Esophagus squamous epithelium (tissue), 4 donors: ENCODE measurements around the gene NCKAP1.
"Not testable (repeated sequence)": the region's sequence is repeated elsewhere in the genome, so short reads cannot be mapped to it uniquely, and the experiment has no call there.

Experiments
- POLR2A ChIP-seq, 4 donors: fragments of 450-650 bp; IDR thresholded peaks; one replicate each; pipeline ENCODE4 v1.6.1; 2017; ENCODE audit warnings: antibody characterized with exemption in 4 of 4, mild to moderate bottlenecking in 4 of 4, moderate library complexity in 3 of 4
- TF ChIP-seq, protein P1 (sequence below), 6 experiments: fragments of 450-650 bp in 4 of 6; fragments of 200-600 bp in 2 of 6; sonication (generic) in 2 of 6; IDR thresholded peaks; one replicate each; pipeline ENCODE4 v1.5.1; 2016 to 2019; ENCODE audit warnings: antibody characterized with exemption in 6 of 6, mild to moderate bottlenecking in 4 of 6, moderate library complexity in 4 of 6

DNA sequence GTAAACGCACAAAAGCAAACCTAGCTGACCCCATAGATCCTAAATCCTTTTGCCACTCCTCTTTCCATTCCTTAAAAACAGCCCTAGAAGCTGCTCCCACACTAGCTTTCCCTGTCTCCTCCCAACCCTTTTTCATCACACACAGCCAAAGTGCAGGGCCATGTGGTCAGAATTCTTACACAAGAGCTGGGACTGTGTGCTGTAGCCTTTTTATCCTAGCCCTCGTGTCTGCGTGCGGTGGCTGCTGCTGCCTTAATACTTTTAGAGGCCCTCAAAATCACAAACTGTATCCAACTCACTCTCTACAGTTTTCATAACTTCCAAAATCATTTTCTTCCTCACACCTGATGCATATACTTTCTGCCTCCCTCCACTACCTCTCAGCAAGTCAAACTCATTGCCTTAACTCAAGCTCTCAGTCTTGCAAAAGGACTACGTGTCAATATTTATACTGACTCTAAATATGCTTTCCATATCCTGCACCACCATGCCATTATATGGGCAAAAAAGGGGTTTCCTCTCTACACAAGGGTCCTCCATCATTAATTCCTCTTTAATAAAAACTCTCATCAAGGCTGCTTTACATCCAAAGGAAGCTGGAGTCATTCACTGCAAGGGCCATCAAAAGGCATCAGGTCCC, 9.3 kb upstream of the NCKAP1 start:
- TF ChIP-seq, protein P1, sequence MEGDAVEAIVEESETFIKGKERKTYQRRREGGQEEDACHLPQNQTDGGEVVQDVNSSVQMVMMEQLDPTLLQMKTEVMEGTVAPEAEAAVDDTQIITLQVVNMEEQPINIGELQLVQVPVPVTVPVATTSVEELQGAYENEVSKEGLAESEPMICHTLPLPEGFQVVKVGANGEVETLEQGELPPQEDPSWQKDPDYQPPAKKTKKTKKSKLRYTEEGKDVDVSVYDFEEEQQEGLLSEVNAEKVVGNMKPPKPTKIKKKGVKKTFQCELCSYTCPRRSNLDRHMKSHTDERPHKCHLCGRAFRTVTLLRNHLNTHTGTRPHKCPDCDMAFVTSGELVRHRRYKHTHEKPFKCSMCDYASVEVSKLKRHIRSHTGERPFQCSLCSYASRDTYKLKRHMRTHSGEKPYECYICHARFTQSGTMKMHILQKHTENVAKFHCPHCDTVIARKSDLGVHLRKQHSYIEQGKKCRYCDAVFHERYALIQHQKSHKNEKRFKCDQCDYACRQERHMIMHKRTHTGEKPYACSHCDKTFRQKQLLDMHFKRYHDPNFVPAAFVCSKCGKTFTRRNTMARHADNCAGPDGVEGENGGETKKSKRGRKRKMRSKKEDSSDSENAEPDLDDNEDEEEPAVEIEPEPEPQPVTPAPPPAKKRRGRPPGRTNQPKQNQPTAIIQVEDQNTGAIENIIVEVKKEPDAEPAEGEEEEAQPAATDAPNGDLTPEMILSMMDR (IDR thresholded peaks at IDR 0.05) = not testable (repeated sequence)
- not testable (repeated sequence) for TF ChIP-seq POLR2A (IDR thresholded peaks at IDR 0.05)
